Mucosa of descending colon (tissue), 3 donors: ENCODE results near the gene POLE4. TPM values are rescaled to one million over a fixed set of nuclear protein-coding genes. Genes with fewer than 3 reads are reported as not detected.

Source experiments
- ATAC-seq: fragments of 200-7000 bp; cut with Tn5 transposase; one replicate; pipeline ENCODE4 v1.9.1; 2020; ENCODE audit warnings: mild to moderate bottlenecking, moderate library complexity
- DNase-seq, 3 donors: peaks; one replicate each; pipeline ENCODE4 v3.0.0-alpha.2; 2020
- H3K36me3 ChIP-seq: fragments of 200-600 bp; one replicate; pipeline ENCODE4 v1.8.0; 2021; ENCODE audit warnings: low read depth, mild to moderate bottlenecking
- H3K4me1 ChIP-seq: fragments of 200-600 bp; one replicate; pipeline ENCODE4 v1.8.0; 2021; ENCODE audit warnings: low read depth, mild to moderate bottlenecking
- H3K4me3 ChIP-seq: fragments of 200-600 bp; one replicate; pipeline ENCODE4 v1.8.0; 2021; ENCODE audit warnings: mild to moderate bottlenecking
- H3K9me3 ChIP-seq: fragments of 200-600 bp; one replicate; pipeline ENCODE4 v1.8.0; 2021; ENCODE audit warnings: mild to moderate bottlenecking
- CTCF ChIP-seq: fragments of 200-600 bp; IDR thresholded peaks from one replicate; pipeline ENCODE4 v1.8.0; 2022; ENCODE audit warnings: antibody characterized with exemption, mild to moderate bottlenecking
- intact Hi-C, 2 donors: fragments of 100-400 bp; cut with DNase I in 1 of 2; cut with micrococcal nuclease in 1 of 2; formaldehyde crosslinking; loops; one replicate each; pipeline versions ENCODE4 v1.11.0 to v1.11.1; 2022; cut with DNase I, micrococcal nuclease
- total RNA-seq, 3 donors: library from RNA; stranded (reverse); fragmentation: NEBNext Ultra II Directional in 2 of 3; extraction: Animal tissue kit (Norgen Biotek cat#: 25700) in 2 of 3; gene quantifications; one replicate each; pipeline versions ENCODE4 v1.2.1 to v1.2.4, GENCODE V29; 2021 to 2023
- donor health status: DM: no; HTN: no; CAD: no; lungs with moderate emphysema.
- donor health status: DM: no; HTN: no; CAD: no.
- donor health status: DM: no; HTN: yes; CAD: no.

POLE4 gene
- total RNA-seq, 3 donors from 2014 or later, result 48.5 to 72.9 (median 70.5) TPM

GRCh38 chr2:75002007-75002406, 43.6 kb downstream of the POLE4 start:
- no peak overlapping the region for H3K4me3 ChIP-seq
- no peak for TF ChIP-seq CTCF
- ATAC-seq (no peak), DNase-seq (no peak)
- H3K4me1 ChIP-seq, result no peaks in the 10 kb centered on the region
- H3K9me3 ChIP-seq, result no peaks in the 10 kb centered on the region
- intact Hi-C loops, result no loop called here
- H3K36me3 ChIP-seq, result no peaks in the 10 kb centered on the region

- ATAC-seq (no peak), DNase-seq (no peak)
These were observed 44.8 kb downstream of the POLE4 start for GRCh38 chr2:75003276-75003675.

GRCh38 chr2:75003773-75004172, 45.3 kb downstream of the POLE4 start:
- TF ChIP-seq CTCF, result no peak
- H3K4me1 ChIP-seq, result no peaks in the 10 kb centered on the region
- no peak overlapping the region for H3K4me3 ChIP-seq
- no peaks in the 10 kb centered on the region for H3K36me3 ChIP-seq
- ATAC-seq (no peak), DNase-seq (no peak)
- no peaks in the 10 kb centered on the region for H3K9me3 ChIP-seq
- intact Hi-C loops, result no loop called here

More at GRCh38 chr2:75003276-75003675, 44.8 kb downstream of the POLE4 start:
- intact Hi-C loops, result no loop called here
- Histone ChIP-seq H3K9me3 (no peaks in the 10 kb centered on the region), H3K36me3 (no peaks in the 10 kb centered on the region), H3K4me1 (no peaks in the 10 kb centered on the region), H3K4me3 (no peak overlapping the region)
- TF ChIP-seq CTCF, result no peak

GRCh38 chr2:75006041-75006440, 47.6 kb downstream of the POLE4 start:
- H3K4me3 ChIP-seq, result no peak overlapping the region
- ATAC-seq (no peak), DNase-seq (no peak)
- intact Hi-C loops, result no loop called here
- no peak for TF ChIP-seq CTCF
- H3K9me3 ChIP-seq, result no peaks in the 10 kb centered on the region
- H3K36me3 ChIP-seq, result no peaks in the 10 kb centered on the region
- H3K4me1 ChIP-seq, result no peaks in the 10 kb centered on the region

GRCh38 chr2:75007061-75007460, 48.6 kb downstream of the POLE4 start:
- no peak overlapping the region for H3K4me3 ChIP-seq
- no peaks in the 10 kb centered on the region for H3K36me3 ChIP-seq
- TF ChIP-seq CTCF, result no peak
- H3K4me1 ChIP-seq, result no peaks in the 10 kb centered on the region
- intact Hi-C loops, result no loop called here
- H3K9me3 ChIP-seq, result no peaks in the 10 kb centered on the region
- ATAC-seq (no peak), DNase-seq (no peak)

GRCh38 chr2:75007819-75008218, 49.4 kb downstream of the POLE4 start:
- intact Hi-C loops, result no loop called here
- Histone ChIP-seq H3K4me1 (no peaks in the 10 kb centered on the region), H3K9me3 (no peaks in the 10 kb centered on the region), H3K36me3 (no peaks in the 10 kb centered on the region), H3K4me3 (no peak overlapping the region)
- no peak for ATAC-seq
- DNase-seq, result no peak
- no peak for TF ChIP-seq CTCF
